IMR-90 (cell line): Measurements from ENCODE around the gene CROCC. TPM values are rescaled to one million over a fixed set of nuclear protein-coding genes. Genes with fewer than 3 reads are reported as not detected.

ENCODE experiments used
- ATAC-seq: fragments of 200-7000 bp; cut with Tn5 transposase; 2 replicates; pipeline ENCODE4 v1.9.1; 2020; ENCODE audit warnings: low read depth, mild to moderate bottlenecking, moderate library complexity
- BruUV-seq: library from RNA; stranded (reverse); fragments of 400-500 nt; replicated peaks from 2 replicates; lab custom pipeline; 2021; lab: Mats Ljungman, UMichigan
- CTCF ChIA-PET: fragments of 300-600 bp; formaldehyde crosslinking; extraction: SDS; loops from one replicate; lab custom pipeline; 2021; ENCODE audit warnings: antibody characterized with exemption; lab: Yijun Ruan, JAX
- POLR2A ChIA-PET: fragments of 300-600 bp; sonication (Branson Sonifier 250); formaldehyde crosslinking; loops from one replicate; lab custom pipeline; 2022; ENCODE audit warnings: antibody characterized with exemption; ENCODE audit not compliant: unreplicated experiment; lab: Charles Lee
- DNase-seq: peaks from one replicate; pipeline ENCODE4 v3.0.0; 2013
- H2AFZ ChIP-seq: replicated peaks from 2 replicates; pipeline ENCODE3; 2013; ENCODE audit warnings: low read length, mild to moderate bottlenecking; ENCODE audit not compliant: poor library complexity
- H2AK5ac ChIP-seq: 2 replicates; pipeline ENCODE4 v1.6.1; 2013; ENCODE audit warnings: low read depth, low read length, inconsistent platforms
- H2AK9ac ChIP-seq: replicated peaks from 2 replicates; pipeline ENCODE3; 2013; ENCODE audit warnings: mild to moderate bottlenecking, low read depth, low read length, moderate library complexity; ENCODE audit not compliant: poor library complexity
- H2BK120ac ChIP-seq: 2 replicates; pipeline ENCODE4 v1.6.1; 2013; ENCODE audit warnings: low read depth, low read length, inconsistent platforms
- H2BK15ac ChIP-seq: 3 replicates; pipeline ENCODE4 v1.6.1; 2013; ENCODE audit warnings: low read depth, low read length, inconsistent platforms
- H2BK20ac ChIP-seq: 2 replicates; pipeline ENCODE4 v1.6.1; 2013; ENCODE audit warnings: low read depth, mild to moderate bottlenecking, inconsistent platforms, low read length, moderate library complexity
- H2BK5ac ChIP-seq: 2 replicates; pipeline ENCODE4 v1.6.1; 2013; ENCODE audit warnings: mild to moderate bottlenecking, low read depth, low read length, inconsistent platforms; ENCODE audit not compliant: poor library complexity, severe bottlenecking
- H3K14ac ChIP-seq: replicated peaks from 2 replicates; pipeline ENCODE4 v1.6.1; 2013; ENCODE audit warnings: low read depth, low read length, inconsistent platforms
- H3K18ac ChIP-seq: 2 replicates; pipeline ENCODE4 v1.6.1; 2013; ENCODE audit warnings: low read depth, low read length, control low read depth
- H3K23ac ChIP-seq: 2 replicates; pipeline ENCODE4 v1.6.1; 2013; ENCODE audit warnings: low read depth, low read length, inconsistent platforms
- H3K27ac ChIP-seq: 2 replicates; pipeline ENCODE4 v1.5.1; 2013; ENCODE audit warnings: mild to moderate bottlenecking, control low read depth, low read length; ENCODE audit not compliant: insufficient read depth
- H3K27me3 ChIP-seq: 2 replicates; pipeline ENCODE4 v1.6.1; 2013; ENCODE audit warnings: low read length; ENCODE audit not compliant: control insufficient read depth, insufficient read depth
- H3K36me3 ChIP-seq: 2 replicates; pipeline ENCODE4 v1.6.1; 2013; ENCODE audit warnings: low read length, mixed read lengths; ENCODE audit not compliant: control insufficient read depth, insufficient read depth
- H3K4ac ChIP-seq: 2 replicates; pipeline ENCODE4 v1.6.1; 2013; ENCODE audit warnings: low read depth, low read length, inconsistent platforms
- H3K4me1 ChIP-seq: 2 replicates; pipeline ENCODE4 v1.6.1; 2013; ENCODE audit warnings: low read length, mixed read lengths; ENCODE audit not compliant: control insufficient read depth, insufficient read depth
- H3K4me2 ChIP-seq: 2 replicates; pipeline ENCODE4 v1.6.1; 2013; ENCODE audit warnings: low read depth, mild to moderate bottlenecking, control low read depth, low read length, moderate library complexity
- H3K4me3 ChIP-seq: 2 replicates; pipeline ENCODE4 v1.5.1; 2013; ENCODE audit warnings: low read depth, mild to moderate bottlenecking, control low read depth, low read length, moderate library complexity; ENCODE audit not compliant: insufficient read depth
- H3K56ac ChIP-seq: 2 replicates; pipeline ENCODE4 v1.6.1; 2013; ENCODE audit warnings: low read length, inconsistent platforms; ENCODE audit not compliant: insufficient read depth; ENCODE audit errors: extremely low read depth
- H3K79me1 ChIP-seq, 2 experiments: 2 replicates each; pipeline ENCODE4 v1.6.1; 2013; ENCODE audit warnings: low read length in 2 of 2, inconsistent platforms in 1 of 2, low read depth in 1 of 2
- H3K9ac ChIP-seq: 2 replicates; pipeline ENCODE4 v1.6.1; 2013; ENCODE audit warnings: low read depth, low read length, control low read depth
- H3K9me1 ChIP-seq: 2 replicates; pipeline ENCODE4 v1.6.1; 2013; ENCODE audit warnings: low read length, inconsistent platforms; ENCODE audit not compliant: insufficient read depth
- H3K9me3 ChIP-seq: 2 replicates; pipeline ENCODE4 v1.6.1; 2013; ENCODE audit warnings: low read length; ENCODE audit not compliant: control insufficient read depth, insufficient read depth
- H4K20me1 ChIP-seq: 2 replicates; pipeline ENCODE4 v1.6.1; 2013; ENCODE audit warnings: low read length, inconsistent platforms; ENCODE audit not compliant: insufficient read depth
- H4K5ac ChIP-seq: 2 replicates; pipeline ENCODE4 v1.6.1; 2013; ENCODE audit warnings: mild to moderate bottlenecking, low read depth, low read length, control low read depth
- H4K8ac ChIP-seq, 2 experiments: 2 replicates each; pipeline ENCODE4 v1.6.1; 2013; ENCODE audit warnings: low read depth in 2 of 2, low read length in 2 of 2, control low read depth in 1 of 2, inconsistent platforms in 1 of 2
- H4K91ac ChIP-seq: 2 replicates; pipeline ENCODE4 v1.6.1; 2013; ENCODE audit warnings: low read depth, low read length, inconsistent platforms; ENCODE audit not compliant: insufficient read depth
- BHLHE40 ChIP-seq: fragments of 150-350 bp; IDR thresholded peaks from 2 replicates; pipeline ENCODE4 v1.6.1; 2016; ENCODE audit warnings: mild to moderate bottlenecking, low read depth, low read length
- CEBPB ChIP-seq: IDR thresholded peaks from 2 replicates; pipeline ENCODE4 v1.6.1; 2012; ENCODE audit warnings: low read depth, low read length, improper control_type of control experiment
- CHD1 ChIP-seq: IDR thresholded peaks from 2 replicates; pipeline ENCODE4 v1.6.1; 2012; ENCODE audit warnings: low read depth, low read length, improper control_type of control experiment
- FOS ChIP-seq: fragments of 150-350 bp; IDR thresholded peaks from 2 replicates; pipeline ENCODE4 v1.6.1; 2016; ENCODE audit warnings: low read depth, low read length
- MAFK ChIP-seq: IDR thresholded peaks from 2 replicates; pipeline ENCODE4 v1.6.1; 2012; ENCODE audit warnings: low read depth, low read length, improper control_type of control experiment
- MAZ ChIP-seq: IDR thresholded peaks from 2 replicates; pipeline ENCODE4 v1.6.1; 2012; ENCODE audit warnings: low read depth, mild to moderate bottlenecking, low read length, improper control_type of control experiment, moderate library complexity, borderline replicate concordance
- MXI1 ChIP-seq: IDR thresholded peaks from 2 replicates; pipeline ENCODE4 v1.6.1; 2012; ENCODE audit warnings: low read depth, mild to moderate bottlenecking, low read length, moderate library complexity, borderline replicate concordance
- NFE2L2 ChIP-seq: fragments of 150-350 bp; IDR thresholded peaks from 2 replicates; pipeline ENCODE4 v1.6.1; 2016; ENCODE audit warnings: low read depth, mild to moderate bottlenecking, low read length
- POLR2A ChIP-seq: IDR thresholded peaks from 2 replicates; pipeline ENCODE4 v1.6.1; 2012; ENCODE audit warnings: mild to moderate bottlenecking, low read depth, low read length
- RAD21 ChIP-seq: IDR thresholded peaks from 2 replicates; pipeline ENCODE4 v1.6.1; 2012; ENCODE audit warnings: low read length, improper control_type of control experiment
- RCOR1 ChIP-seq: IDR thresholded peaks from 2 replicates; pipeline ENCODE4 v1.6.1; 2012; ENCODE audit warnings: mild to moderate bottlenecking, low read length, improper control_type of control experiment; ENCODE audit not compliant: insufficient replicate concordance
- RFX5 ChIP-seq: IDR thresholded peaks from 2 replicates; pipeline ENCODE4 v1.8.0; 2012; ENCODE audit warnings: low read depth, mild to moderate bottlenecking, low read length, moderate library complexity
- SMC3 ChIP-seq: fragments of 150-350 bp; IDR thresholded peaks from 2 replicates; pipeline ENCODE4 v1.6.1; 2016; ENCODE audit warnings: low read depth, mild to moderate bottlenecking, antibody characterized with exemption, low read length, moderate library complexity
- WGBS, 2 experiments: methylation state at CpG; one replicate each; pipeline versions ENCODE4 v1.1.5 to v1.1.7; 2013; ENCODE audit warnings: missing lambda C conversion rate in 2 of 2; ENCODE audit not compliant: insufficient read length in 1 of 2; ENCODE audit errors: extremely low coverage in 2 of 2; 5-methylcytosine and 5-hydroxymethylcytosine counted together
- dilution Hi-C: fragments of 300-500 bp; cut with HindIII; formaldehyde crosslinking; loops from one replicate; pipeline ENCODE4 v1.14.3; 2018; ENCODE audit warnings: low sequenced_read_pairs; ENCODE audit not compliant: unreplicated experiment
- in situ Hi-C: fragments of 300-500 bp; cut with MboI; formaldehyde crosslinking; loops from 3 replicates; pipeline ENCODE4 v1.14.3; 2019; ENCODE audit warnings: low sequenced_read_pairs, inconsistent platforms, mixed read lengths
- intact Hi-C: fragments of 100-400 bp; cut with micrococcal nuclease; formaldehyde crosslinking; loops from 2 replicates; pipeline ENCODE4 v1.10.0; 2022
- polyA plus RNA-seq, 3 experiments: library from polyadenylated mRNA; depleted of rRNA; stranded (reverse); fragments of >200 nt; gene quantifications; 2 replicates each; pipeline ENCODE4 v1.2.3, GENCODE V29; 2012; ENCODE audit warnings: low replicate concordance in 1 of 3
- total RNA-seq: library from RNA; depleted of rRNA; stranded (reverse); fragments of >200 nt; gene quantifications from 2 replicates; pipeline ENCODE4 v1.2.3, GENCODE V29; 2012
- TF ChIP-seq, protein P1 (sequence below): fragments of 150-350 bp; IDR thresholded peaks from 2 replicates; pipeline ENCODE4 v1.6.1; 2017; ENCODE audit warnings: mild to moderate bottlenecking, antibody characterized with exemption, low read length, low read depth
- TF ChIP-seq, protein P2 (sequence below): conservative IDR thresholded peaks from 2 replicates; pipeline ENCODE4 v1.5.1; 2012; ENCODE audit warnings: mild to moderate bottlenecking, low read depth, low read length, improper control_type of control experiment
- TF ChIP-seq, protein P3 (sequence below): fragments of 150-350 bp; IDR thresholded peaks from 2 replicates; pipeline ENCODE4 v1.6.1; 2016; ENCODE audit warnings: low read depth, mild to moderate bottlenecking, low read length, moderate library complexity, borderline replicate concordance

Gene CROCC
- total and polyA plus RNA-seq, 2 of the 4 experiments (the other 2 are of a cell fraction), result 7.5 to 13.7 TPM

DNA sequence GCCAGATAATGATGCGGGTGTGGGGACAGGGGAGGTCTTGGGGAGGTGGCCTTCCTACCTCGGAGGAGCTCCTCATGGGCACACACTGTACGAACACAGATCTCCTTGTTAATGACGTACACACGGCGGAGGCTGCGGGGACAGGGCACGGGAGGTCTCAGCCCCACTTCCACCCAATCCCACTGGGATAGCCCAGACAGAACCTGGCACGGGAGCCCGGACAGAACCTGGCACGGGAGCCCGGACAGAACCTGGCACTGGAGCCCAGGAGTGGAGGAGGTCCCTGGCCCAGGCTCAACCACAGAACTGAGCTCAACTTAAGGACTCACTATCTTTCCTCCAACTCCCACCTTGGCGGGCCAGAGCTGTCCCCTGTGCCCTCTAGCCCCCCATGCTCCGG lies 53.5 kb downstream of the CROCC start:
- Histone ChIP-seq H2AK9ac (no peak overlapping the region), H2AK5ac (no peak overlapping the region), H3K9me1 (no peaks in the 10 kb centered on the region), H3K18ac (no peak overlapping the region), H3K36me3 (peaks cover 3% of the 10 kb centered on the region; the same call in 1 of the 2 replicates), H3K4me2 (no peak overlapping the region), H3K9me3 (no peaks in the 10 kb centered on the region), H3K9ac (no peak overlapping the region), H2BK15ac (no peak overlapping the region), H3K14ac (no peak overlapping the region), H3K4me1 (peaks cover 3% of the 10 kb centered on the region; the same call in 1 of the 2 replicates), H3K27ac (no peak overlapping the region), H4K8ac (no peak overlapping the region), H4K91ac (no peak overlapping the region), H4K20me1 (peaks cover 3% of the 10 kb centered on the region; the same call in 1 of the 2 replicates), H3K4ac (no peak overlapping the region), H4K5ac (no peak overlapping the region), H3K23ac (no peak overlapping the region), H3K27me3 (no peaks in the 10 kb centered on the region), H3K79me1 (no peaks in the 10 kb centered on the region; a peak in 1 of 4 replicates), H2BK5ac (no peak overlapping the region), H2BK120ac (no peak overlapping the region), H2BK20ac (no peak overlapping the region), H3K56ac (no peak overlapping the region), H3K4me3 (no peak overlapping the region), H2AFZ (no peak overlapping the region)
- 76% methylated on average over 7 of the region's 14 CpGs; no CpG with 5 or more reads in 1 of the 2 experiments for WGBS, 2 experiments
- BruUV-seq, result no TSS peak
- ATAC-seq, result no peak
- in situ Hi-C loops (no loop called here), intact Hi-C loops (no loop called here), dilution Hi-C loops (no loop called here)
- TF ChIP-seq MAZ (no peak), MXI1 (no peak), RAD21 (no peak), POLR2A (no peak), FOS (no peak), RCOR1 (no peak), SMC3 (no peak), RFX5 (no peak), MAFK (no peak), BHLHE40 (no peak), NFE2L2 (no peak), CEBPB (no peak), CHD1 (no peak)
- TF ChIP-seq, protein P1, sequence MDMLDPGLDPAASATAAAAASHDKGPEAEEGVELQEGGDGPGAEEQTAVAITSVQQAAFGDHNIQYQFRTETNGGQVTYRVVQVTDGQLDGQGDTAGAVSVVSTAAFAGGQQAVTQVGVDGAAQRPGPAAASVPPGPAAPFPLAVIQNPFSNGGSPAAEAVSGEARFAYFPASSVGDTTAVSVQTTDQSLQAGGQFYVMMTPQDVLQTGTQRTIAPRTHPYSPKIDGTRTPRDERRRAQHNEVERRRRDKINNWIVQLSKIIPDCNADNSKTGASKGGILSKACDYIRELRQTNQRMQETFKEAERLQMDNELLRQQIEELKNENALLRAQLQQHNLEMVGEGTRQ, result no peak
- TF ChIP-seq, protein P2, sequence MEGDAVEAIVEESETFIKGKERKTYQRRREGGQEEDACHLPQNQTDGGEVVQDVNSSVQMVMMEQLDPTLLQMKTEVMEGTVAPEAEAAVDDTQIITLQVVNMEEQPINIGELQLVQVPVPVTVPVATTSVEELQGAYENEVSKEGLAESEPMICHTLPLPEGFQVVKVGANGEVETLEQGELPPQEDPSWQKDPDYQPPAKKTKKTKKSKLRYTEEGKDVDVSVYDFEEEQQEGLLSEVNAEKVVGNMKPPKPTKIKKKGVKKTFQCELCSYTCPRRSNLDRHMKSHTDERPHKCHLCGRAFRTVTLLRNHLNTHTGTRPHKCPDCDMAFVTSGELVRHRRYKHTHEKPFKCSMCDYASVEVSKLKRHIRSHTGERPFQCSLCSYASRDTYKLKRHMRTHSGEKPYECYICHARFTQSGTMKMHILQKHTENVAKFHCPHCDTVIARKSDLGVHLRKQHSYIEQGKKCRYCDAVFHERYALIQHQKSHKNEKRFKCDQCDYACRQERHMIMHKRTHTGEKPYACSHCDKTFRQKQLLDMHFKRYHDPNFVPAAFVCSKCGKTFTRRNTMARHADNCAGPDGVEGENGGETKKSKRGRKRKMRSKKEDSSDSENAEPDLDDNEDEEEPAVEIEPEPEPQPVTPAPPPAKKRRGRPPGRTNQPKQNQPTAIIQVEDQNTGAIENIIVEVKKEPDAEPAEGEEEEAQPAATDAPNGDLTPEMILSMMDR, result no peak
- TF ChIP-seq, protein P3, sequence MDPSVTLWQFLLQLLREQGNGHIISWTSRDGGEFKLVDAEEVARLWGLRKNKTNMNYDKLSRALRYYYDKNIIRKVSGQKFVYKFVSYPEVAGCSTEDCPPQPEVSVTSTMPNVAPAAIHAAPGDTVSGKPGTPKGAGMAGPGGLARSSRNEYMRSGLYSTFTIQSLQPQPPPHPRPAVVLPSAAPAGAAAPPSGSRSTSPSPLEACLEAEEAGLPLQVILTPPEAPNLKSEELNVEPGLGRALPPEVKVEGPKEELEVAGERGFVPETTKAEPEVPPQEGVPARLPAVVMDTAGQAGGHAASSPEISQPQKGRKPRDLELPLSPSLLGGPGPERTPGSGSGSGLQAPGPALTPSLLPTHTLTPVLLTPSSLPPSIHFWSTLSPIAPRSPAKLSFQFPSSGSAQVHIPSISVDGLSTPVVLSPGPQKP, result no peak
- POLR2A ChIA-PET, result no interaction called here
- DNase-seq, result no peak
- CTCF ChIA-PET, result no interaction called here
